ENCODE measurements around the gene NSG1.
"Not testable (repeated sequence)": the region's sequence is repeated elsewhere in the genome, so short reads cannot be mapped to it uniquely, and the experiment has no call there.

NSG1 gene

DNA sequence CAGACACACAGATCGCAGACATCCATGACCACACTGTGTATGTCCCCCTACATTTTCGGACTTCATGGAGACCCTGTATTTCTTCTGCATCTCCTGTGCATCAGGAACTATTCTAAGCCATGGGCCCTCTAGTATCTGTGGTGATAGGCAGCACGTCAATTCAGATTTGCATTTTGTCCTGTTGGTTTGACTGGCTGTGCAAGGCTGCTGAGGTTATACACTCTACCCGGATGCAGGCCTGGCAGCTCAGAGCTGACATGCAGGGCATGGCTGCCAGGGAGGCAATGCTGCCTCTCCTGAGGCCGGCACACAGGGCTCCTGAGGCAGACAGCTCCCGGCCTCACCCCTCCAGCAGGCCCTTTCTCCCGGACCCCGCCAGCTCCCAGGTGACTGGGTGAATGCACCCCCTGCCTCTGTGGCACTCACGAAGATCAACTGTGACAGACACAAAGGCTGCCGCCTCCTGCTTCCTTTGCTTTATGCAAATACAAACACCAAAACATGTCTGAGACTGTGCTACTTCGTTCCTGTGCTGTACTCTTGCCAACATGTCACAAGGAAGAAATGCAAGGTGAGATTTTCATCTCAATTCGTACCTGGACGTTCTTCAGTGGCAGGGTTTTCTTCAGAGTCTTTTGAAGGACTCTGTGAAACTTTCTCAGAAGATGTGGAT is 51.0 kb downstream of the NSG1 start:
- DNase-seq = no peak

DNA sequence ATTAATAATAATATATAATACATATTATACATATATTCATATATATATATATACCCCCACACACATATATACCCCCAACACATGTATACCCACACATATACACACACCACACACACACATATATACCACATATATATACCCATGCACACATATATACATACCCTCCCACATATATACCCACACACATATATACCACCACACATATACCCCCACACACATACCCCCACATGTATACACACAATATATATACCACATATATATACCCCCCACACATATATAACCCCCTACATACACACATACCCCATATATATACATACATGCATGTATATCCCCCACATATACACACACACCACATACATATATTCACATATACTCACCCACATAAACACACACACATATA is 52.0 kb downstream of the NSG1 start:
- DNase-seq = no peak

DNA sequence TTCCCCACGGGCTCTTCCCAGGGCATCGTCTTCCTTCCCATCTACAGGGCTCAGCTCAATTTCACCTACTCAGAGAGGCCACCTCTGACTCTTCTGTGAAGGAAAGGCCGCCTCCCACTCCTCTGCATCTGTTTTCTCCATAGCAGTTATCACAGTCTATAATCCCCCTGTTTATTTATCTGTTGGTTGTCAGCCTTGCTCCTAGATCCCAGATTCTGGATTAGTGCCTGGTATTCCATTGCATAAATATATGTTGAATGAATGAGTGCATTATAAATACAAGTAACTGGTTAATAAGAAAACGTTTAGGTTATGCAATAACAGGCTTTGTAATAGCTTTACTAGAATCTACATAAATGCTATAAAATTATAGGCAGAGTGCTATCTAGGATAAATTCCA is 52.9 kb downstream of the NSG1 start:
- DNase-seq = no peak

DNA sequence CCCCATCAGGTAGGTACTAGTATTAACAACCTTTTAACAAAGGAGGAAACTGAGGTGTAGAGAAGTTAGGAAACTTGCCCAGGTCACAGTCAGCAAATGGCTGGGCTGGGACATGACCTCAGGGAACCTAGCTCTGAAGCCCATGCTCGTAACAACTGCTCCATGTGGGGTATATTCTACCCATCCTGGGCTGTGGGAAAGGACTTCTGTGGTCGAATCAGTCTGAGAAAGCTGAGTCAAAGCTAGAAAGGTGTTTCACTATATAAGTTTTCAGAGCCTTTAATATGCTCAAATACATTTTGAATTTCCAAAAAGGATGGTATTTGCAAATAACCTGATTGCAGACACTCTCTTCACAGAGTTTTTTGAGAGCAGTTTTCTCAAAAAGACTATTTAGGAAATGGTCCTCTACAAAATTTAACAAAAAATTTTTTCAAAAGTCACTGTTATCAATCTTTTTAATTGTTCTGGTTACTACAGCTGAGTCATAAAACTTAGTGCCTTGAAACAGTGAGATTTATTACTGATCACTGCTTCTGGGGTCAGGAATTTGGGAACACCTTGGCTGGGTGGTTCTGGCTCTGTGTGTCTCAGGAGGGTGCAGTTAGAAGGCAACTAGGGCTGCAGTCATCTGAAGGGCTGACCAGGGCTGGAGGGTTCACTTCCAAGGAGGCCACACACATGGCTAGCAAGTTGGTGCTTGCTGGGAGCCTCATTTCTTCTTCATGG is 53.6 kb downstream of the NSG1 start:
- DNase-seq = no peak

DNA sequence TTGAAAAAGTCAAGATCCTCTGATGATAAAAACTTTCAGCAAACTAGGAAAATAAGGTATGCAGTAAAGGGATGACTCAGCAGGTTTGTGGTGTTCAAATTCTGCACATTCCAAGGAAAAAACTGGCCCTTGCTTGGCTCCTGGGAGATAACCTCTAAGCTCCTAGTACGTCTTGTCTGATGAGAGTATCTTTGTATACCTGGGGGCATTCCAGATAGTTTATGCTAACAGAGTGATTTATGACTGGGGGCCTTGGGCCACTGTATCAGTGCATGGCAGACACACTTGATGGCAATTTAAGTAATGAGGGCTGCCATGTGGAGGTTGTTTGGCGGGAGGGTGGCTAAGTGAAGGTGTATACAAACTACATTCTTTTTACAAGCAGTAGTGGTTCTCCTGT is 56.9 kb downstream of the NSG1 start:
- no peak for DNase-seq

DNA sequence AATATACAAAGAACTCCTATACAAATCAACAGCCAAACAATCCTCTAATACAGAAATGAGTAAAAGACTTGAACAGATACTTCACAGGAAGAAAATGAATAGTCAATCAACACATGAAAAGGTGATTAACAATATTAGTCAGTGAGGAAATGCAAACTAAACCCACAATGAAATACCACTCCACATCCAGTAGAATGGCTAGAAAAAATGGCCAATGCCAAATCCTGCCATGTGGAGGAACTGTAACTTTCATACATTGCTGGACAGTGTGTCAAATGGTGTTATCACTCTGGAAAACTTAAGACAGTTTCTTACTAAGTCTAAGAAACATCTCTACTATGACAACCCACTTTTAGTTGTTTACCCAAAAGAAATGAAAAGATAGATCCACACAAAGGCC is 59.5 kb downstream of the NSG1 start:
- no peak for DNase-seq

DNA sequence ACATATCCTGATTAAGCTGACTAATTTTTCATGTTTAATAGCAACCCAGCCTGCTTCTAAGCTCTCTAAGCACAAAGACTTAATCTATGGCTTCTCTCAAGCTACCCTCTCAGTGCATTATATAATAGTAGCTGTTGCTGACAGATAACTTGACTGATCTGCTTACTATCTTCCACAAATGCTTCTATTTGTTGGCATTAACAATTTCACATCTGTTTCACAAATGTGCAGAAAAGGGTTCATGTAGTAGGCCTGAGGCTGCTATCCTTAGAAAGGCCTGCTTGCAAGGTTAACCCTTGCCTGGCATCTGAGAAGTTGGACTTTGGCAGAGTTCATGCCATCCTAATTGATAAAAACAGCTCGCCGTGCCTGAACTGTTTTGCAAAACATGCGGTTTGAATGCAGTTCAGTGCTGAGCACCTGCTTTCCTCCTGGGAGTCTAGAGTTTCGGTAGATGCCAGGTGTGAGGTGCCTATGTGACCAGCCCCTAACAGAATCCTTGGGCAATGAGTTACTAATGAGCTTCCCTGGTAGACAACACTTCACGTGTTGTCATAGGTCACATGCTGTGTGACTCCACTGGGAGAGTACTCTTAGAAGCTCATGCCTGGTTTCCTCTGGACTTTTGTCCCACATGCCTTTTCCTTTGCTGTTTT is 68.4 kb downstream of the NSG1 start:
- DNase-seq = no peak

DNA sequence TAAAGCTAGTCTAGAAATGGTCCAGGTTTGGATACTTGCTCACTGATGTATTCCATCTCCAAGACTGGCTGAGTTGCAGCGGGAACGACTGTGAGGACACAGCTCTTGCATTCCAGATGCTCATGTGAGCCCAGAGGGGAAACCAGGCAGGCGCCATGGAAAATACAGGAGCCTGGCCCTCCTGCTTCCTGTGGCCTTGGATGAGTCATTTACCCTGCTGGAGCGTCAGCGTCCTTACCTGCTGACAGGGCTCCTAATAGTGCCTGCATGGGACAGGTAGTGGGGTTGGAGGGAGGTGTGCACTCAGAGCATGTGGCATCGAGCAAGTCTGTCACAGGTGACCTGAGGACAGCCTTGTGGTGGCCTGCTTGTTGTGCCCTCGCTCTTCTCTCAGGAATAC is 69.4 kb downstream of the NSG1 start:
- DNase-seq = no peak

DNA sequence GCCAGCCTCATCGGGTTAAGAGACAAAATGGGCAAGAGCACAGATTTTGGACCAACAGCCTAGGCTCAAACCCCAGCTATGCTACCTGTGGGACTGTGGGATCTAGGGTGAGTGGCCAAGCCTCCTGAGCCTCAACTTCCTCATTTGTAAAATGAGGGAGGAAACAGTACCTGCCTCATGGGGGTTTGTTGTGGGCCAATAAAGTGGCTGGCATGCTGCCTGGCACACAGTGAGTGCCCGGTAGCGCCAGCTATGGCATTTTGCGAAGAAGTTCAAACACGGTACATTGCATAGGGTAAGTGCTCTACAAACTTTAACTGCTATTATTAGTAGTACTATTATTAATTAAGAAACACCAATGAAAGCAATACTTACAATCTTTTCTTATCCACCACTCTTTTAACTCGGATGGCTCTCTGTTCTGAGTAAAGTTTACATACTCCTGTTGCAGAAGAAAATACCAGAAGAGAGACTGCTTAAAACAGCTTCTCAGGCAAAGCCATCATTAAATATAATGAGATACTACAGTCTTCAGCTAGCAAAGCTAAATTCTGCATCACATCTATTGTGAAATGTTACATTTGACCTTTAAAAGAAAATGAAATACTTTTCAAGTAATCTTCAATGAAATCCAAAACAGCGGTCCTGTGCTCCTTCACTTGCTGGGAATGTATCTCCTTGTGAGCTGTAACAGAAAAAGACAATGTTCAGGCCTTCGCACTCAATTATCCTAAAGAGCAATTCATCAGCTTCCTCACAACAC is 70.1 kb downstream of the NSG1 start:
- DNase-seq = no peak

DNA sequence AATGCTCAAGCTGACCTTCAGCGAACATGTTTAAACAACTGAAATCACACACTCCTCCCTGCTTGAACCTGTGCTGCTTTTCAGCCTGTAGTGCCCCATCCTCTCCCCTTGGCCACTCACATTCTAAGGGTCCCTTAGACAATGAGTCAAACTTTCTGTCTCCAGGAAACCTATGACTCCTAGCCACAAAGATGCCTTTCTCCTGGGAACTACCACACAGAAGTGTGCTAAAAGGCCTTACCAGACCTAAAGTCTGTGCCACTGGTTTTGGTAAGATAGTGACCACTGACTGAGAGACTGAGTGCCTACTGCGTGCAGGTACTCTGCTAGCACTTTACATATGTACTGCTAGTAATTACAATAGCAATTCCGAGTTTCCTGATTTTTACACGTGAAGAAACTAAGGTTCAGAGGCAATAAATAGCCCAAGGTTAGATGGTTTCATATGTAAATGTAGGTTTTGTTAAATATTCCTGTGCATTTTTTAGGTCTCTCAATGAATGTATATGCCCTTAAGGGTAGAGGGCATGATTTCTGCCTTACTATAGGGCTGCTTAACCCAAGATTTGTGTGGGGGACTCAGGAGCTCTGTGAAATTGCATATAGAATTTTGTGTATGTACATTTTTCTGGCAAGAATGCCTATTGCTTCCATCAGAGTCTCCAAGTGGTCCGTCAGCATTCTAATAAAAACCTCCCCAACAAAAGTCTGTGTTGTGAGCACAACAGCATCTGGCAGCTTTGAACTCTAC is 71.1 kb downstream of the NSG1 start:
- DNase-seq = no peak

DNA sequence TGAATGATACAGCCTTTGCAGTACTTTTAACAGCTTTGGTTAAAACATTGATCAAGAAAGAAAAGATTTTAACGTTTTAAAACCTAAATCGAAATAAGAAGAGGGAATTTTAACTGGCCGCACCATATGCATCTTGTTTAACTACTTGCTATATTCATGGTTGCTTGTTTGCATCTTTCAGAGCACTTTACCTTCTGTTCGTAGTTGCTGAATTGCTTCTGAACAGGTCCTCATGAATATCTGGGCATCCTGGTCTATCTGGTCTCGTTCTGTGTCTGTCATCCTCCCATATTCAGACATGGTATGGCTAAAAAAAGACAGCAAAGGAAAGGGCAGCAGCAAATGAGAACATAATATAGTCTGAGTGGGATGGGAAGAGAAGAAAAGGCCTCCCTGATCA is 72.3 kb downstream of the NSG1 start:
- DNase-seq = no peak

DNA sequence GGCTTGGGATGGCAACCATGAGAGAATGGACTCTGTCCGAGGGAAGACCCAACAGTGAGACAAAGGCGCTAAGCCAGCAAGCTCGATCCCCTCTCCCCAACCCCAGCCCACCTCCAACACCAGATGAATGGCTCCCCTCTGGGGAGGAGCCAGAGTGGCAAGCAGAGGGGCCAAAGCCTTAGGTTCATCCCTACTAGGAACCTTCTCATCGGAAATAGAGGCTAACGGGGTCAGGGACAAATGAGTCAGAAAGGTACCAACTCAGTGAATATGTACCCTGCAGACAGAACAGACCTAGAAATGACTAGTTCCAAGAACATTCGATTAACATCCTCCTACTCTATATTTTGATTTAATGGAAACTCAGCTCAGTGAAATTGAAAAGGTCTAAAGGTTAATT is 73.9 kb downstream of the NSG1 start:
- DNase-seq = no peak

DNA sequence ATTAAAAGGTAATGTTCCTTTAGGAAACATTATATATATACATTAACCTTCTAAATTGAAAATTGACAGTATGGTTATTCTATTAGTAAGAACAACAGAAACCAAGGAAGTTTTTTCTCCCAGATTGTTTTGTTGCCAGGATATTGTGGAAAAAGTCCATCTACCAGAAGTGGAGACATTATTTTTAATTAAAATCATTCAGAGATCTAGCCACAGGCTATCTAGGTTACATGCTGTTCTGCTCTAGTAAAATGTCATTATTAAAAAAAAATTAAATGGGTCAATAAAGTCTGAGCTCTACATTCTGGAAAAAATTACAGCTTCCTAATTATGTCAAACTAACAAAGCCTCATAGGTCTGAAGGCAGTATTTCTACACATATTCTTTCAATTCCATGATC is 74.3 kb downstream of the NSG1 start:
- no peak for DNase-seq

DNA sequence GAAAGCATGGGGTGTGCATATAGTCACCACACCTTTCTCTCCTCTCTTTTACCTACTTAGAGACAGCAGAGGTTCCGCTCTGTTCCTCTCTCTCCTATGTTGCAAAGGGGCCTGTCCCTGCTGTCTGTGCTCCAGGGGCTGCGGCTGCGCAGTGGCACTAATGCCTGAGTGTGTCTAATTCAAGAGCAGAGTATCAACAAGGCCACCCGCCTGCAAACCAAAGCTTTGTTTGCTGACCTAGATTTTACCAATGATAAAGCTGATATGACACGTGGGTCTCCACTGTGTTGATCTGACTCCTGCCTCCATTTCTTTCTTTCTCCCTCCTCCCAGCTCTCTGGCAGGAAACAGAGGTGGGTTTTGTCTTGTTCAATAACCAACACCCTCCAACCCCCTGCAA is 74.9 kb downstream of the NSG1 start:
- DNase-seq = no peak

DNA sequence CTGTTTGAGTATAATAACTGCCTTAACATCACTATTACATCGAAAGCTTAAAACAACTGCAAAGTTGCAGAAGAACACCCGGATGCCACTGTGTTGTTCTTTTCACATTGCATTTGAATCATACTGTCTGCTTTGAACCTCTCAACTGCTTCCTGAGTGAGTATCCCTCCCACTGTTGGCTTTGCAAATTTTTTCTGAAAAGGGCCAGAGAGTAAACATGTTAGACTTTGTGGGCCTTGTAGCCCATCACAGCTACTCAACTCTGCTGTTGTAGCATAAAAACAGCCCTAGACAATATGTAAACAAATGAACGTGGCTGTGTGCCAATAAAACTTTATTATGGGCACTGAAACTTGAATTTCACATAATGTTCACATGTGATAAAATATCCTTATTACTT is 76.1 kb downstream of the NSG1 start:
- DNase-seq = no peak

DNA sequence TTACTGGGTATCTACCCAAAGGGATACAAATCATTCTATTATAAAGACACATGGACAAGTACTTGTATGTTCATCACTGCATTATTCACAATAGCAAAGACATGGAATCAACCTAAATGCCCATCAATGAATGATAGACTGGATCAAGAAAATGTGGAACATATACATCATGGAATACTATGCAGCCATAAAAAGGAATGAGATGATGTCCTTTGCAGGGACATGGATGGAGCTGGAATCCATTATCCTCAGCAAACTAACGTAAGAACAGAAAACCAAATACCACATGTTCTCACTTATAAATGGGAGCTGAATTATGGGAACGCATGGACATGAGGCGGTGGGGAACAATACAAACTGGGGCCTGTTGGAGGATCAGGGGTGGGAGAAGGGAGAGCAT is 78.3 kb downstream of the NSG1 start:
- DNase-seq = not testable (repeated sequence)
